C1 segment of cervical spinal cord (tissue), 14 donors: ENCODE measurements around the gene B3GNT7.
"Not testable (repeated sequence)": the region's sequence is repeated elsewhere in the genome, so short reads cannot be mapped to it uniquely, and the experiment has no call there.

Experiments
- DNase-seq, 14 donors: peaks; one replicate each; lab custom pipeline; 2025; lab: John Stamatoyannopoulos, UW

The B3GNT7 gene, protein sequence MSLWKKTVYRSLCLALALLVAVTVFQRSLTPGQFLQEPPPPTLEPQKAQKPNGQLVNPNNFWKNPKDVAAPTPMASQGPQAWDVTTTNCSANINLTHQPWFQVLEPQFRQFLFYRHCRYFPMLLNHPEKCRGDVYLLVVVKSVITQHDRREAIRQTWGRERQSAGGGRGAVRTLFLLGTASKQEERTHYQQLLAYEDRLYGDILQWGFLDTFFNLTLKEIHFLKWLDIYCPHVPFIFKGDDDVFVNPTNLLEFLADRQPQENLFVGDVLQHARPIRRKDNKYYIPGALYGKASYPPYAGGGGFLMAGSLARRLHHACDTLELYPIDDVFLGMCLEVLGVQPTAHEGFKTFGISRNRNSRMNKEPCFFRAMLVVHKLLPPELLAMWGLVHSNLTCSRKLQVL

GRCh38 chr2:231395188-231396057 is at the start of gene B3GNT7:
Gene B3GNT7 (plus strand): TSS chr2:231395710. CDS start chr2:231395804, 94 bp downstream.
- no peak for DNase-seq

GRCh38 chr2:231347081-231347480 is 48.4 kb upstream of the B3GNT7 start:
- DNase-seq, result no peak

DNA sequence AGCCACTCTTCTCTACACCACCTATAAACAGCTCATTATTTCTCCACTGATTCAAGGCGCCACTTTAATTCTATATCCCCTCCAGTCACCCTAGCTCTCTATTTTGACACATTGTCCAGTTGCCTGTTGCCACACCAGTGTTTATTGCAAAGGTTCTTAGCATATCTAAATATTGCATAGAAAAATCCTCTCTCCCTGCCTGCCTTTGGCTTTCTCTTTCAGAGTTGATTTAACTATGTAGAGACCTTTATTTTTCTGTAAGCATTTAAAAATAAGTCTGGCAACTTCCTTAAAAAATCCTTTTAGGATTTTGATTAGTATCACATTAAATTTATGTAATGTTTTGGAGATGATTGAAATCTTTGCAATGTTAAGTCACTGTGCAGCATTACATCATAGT is 47.9 kb upstream of the B3GNT7 start:
- no peak for DNase-seq

GRCh38 chr2:231348173-231348572 is 47.3 kb upstream of the B3GNT7 start:
- no peak for DNase-seq

GRCh38 chr2:231348704-231349373 is 46.7 kb upstream of the B3GNT7 start:
- DNase-seq, result peak in 9 of 14 donors; percentile 31 to 65 (median 41)

DNA sequence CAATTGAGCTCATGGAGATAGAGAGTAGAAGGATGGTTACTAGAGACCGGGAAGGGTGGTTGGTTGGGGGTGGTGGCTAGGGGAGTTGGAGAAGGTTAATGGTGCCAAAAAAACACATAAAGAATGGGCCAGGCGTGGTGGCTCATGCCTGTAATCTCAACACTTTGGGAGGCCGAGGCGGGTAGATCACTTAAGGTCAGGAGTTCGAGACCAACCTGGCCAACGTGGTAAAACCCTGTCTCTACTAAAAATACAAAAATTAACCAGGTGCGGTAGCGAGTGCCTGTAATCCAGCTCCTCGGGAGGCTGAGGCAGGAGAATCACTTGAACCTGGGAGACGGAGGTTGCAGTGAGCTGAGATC is 46.2 kb upstream of the B3GNT7 start:
- DNase-seq, result not testable (repeated sequence)

DNA sequence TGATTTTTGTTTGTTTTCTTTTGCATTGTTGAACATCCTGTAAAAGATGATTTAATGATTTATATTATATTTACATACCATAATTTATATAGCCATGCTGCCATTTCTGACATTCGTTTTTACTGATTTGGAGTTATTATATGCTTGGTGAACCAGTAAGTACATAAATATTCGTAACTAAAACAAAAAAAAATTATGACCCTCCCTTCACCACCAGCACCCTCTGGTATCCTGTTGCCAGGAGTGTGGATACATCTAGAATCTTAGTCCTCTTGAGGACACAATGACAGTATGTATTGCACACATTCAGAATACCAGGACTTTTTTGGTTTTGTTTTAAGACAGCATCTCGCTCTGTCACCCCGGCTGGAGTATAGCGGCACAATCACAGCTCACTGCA is 43.9 kb upstream of the B3GNT7 start:
- no peak for DNase-seq

- no peak for DNase-seq
Observed at GRCh38 chr2:231353469-231353868, 42.0 kb upstream of the B3GNT7 start.

DNA sequence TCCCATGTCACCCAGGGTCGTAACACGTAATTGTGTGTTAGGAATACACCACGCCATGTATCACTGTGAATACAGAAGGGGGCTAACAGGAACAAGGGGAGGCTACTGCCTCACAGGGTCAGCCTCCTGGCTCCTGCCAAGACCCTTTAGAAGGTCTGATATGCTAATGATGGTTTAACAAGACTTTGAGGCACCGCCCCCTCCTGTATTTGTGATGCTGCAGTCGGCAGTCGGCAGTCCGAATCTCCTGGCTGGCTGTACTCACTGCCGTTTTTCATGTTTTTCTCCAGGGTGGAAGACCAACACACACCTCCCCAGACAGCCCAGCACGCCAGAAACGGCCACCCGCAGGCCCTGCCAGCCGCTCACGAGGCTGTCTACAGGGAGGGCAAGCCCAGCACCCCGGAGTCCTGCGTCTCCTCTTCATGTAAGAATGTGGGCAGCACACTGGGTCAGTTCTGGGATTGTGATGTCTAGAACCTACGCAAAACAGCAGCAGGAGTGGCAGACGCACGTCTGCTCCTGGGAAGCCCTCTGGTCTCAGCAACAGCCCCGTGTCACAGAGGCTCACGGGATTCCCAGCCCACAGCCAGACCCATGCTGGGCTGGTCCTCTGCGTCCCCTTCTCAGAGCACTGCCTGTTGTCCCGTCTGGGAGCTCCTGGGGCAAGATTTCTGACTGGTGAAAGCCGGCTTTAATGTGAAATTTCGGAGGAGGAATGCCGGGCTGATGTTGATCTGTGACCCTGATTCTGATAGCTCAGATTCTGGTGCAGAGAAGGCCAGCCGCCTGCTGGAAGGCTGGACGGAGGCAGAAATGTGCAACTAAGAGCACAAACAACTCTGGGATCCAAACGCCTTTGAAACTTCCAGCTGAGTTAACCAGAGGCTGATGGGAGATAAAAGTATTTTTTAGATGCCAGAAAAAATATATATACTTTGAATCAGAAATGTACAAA is 39.7 kb upstream of the B3GNT7 start:
- DNase-seq, result no peak

GRCh38 chr2:231356466-231356844 is 39.1 kb upstream of the B3GNT7 start:
- DNase-seq, result no peak

DNA sequence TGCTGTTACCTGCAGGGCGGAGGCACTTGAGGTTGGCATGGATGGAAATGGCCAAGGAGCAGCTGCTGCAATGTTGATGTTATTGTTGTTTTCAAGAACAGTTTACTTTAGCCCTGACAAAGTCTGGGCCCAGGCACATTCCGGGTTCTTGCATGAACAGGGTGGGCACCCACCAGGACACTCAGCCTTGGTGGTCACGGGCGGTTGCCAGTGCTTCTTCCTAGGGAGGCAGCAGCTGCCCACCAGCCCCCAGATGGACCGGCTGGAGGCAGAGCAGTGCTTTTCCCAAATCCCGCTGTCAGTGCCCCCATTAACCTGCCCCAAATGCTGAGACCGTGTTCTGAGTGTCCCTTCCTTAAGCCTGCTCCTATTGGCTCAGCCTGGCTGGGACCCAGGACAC is 38.5 kb upstream of the B3GNT7 start:
- DNase-seq, result no peak

DNA sequence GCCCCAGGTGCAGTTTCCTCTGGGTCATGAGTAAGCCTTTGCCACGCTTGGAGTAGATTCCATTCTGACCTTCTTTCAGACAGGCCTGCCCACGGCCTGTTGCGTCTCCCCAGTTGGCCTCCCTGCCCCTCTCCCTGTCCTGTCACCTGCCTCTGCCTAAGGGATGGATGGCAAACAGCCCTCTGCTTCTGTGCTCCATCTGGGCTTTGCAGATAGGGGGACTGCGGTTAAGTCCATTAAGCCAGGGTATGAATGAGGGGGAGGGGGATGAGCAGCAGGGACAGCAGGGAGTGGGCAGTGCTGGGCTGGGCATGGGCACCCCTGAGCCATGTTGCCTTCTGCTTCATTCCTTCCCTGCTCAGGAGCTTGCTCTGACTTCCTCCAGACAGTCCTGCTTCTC is 37.6 kb upstream of the B3GNT7 start:
- no peak for DNase-seq

DNA sequence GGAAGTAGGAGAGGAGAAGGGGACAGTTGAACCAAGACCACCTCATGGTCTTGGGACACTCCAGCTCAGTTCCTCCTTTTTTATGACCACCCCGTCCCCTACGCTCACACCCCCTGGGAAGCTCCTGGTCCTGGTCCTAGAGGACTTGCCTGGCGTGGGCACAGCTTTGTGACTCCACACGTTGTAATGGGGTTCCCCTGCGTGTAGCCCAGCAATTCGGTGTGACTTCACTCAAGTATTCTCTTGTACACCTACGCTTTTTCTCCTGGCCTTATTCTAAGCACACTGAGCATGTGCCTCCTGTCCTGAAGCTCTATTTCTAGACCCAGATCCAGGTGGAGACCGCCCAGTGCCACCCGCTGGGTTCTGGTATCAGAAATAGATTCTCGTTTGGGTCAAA is 36.1 kb upstream of the B3GNT7 start:
- no peak for DNase-seq

DNA sequence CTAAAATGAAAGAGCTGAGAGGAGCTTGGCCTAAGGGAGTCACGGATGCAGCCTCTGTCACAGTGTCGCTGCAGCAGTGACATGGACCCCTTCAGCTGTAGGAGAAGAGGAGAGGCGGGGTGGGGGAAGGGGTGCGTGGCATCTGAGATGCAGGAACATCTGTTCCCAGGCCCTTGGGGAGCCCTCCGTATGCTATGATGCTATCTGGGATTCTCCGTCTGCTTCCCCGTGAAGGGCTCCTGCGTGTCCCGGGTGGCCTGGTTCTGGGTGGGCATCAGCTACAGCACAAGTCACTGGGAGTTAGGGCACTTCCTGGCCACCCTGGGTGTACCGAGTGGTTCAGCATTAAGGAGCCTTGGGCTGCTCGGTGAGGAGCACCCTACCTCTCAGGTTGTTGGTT is 35.6 kb upstream of the B3GNT7 start:
- no peak for DNase-seq

GRCh38 chr2:231360401-231360800 is 35.1 kb upstream of the B3GNT7 start:
- DNase-seq, result no peak

GRCh38 chr2:231360881-231361371 is 34.6 kb upstream of the B3GNT7 start:
- DNase-seq, result no peak

GRCh38 chr2:231361701-231362554 is 33.6 kb upstream of the B3GNT7 start:
- no peak for DNase-seq

DNA sequence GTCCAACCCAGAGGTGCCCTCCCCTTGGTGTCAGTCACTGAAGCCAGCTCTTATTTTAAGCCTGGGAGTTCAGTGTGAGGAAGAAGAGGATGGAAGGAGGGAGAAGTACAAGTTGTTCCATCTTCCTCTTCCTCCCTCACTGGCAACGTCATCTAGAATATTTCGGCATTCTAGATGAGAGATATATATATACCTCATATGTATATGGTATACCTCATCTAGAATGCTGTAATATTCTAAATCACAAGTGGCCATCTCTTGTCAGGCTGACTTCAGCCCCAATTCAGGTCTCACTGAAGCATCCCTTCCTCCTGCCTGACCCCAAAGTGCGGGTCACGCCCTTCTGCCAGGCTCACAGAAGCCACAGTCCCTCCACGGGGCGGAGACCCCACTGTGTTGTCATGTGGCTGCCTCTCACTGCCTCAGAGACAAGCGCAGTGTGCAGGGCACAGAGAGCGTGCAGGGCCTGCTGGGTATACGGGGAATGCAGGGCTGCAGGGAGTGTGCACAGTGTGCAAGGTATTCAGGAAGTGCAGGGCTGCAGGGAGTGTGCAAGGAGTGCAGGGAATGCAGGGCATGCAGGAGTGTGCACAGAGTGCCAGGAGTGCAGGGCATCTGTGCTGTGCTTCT is 32.8 kb upstream of the B3GNT7 start:
- no peak for DNase-seq

- DNase-seq, result no peak
Observed at GRCh38 chr2:231364061-231364460, 31.4 kb upstream of the B3GNT7 start.
